Cortex of kidney (tissue), 1 donor: ENCODE data around the gene SLC45A2.

Source experiments
- DNase-seq: peaks from one replicate; lab custom pipeline; 2025; lab: John Stamatoyannopoulos, UW

Gene SLC45A2

DNA sequence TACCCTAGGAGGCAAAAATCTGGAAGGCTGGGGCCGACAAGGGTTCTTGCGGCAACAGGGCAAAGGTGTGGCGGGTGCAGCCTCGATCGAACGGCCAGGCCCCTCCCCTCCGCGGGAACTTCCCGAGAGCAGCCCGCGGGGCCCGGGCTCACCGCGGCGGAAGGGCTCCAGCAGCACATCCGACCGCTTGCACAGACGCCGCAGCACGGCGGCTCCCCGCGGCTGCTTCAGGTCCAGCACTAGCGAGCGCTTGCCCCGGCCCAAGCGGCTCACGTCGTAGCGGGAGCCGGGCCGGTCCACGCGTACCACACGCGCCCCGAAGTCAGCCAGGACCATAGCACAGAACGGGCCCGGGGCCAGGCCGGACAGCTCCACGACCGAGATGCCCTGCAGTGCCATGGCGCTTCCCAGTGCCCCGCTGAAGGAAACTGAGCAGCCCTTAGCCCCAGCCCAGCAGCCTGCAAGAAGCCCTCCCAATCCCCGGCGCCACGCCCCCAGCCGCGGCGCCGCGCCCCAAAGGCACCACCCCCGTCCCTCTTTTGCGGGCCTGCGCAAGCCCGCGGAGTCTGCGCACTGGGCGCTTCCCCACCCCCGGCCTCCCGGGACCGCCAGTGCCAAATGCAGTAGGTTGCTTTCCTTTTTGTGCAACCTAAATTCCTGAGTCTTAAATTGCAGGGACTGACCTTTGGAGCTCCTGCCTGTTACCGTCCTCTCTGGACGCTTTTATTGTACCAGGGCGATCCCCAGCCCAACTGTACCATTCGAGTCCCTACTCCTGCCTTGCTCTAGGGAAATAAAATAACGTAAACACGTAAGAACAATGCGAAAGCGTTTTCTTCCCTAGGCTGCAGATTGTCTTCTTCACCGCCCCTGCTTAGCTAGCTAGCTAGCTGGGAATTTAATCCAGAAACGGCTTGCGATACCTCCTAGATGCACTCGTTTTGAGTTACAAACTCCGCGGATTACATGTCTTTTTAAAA lies 23.4 kb upstream of the SLC45A2 start, which contains the start of gene AMACR:
AMACR (minus strand) TSS at position 430 of the 980 bp plus-strand sequence; CDS start at position 399, 31 bp downstream.
- peak; percentile 84 for DNase-seq

- no peak for DNase-seq
Observed at GRCh38 chr5:34007201-34007620, 22.7 kb upstream of the SLC45A2 start.

DNA sequence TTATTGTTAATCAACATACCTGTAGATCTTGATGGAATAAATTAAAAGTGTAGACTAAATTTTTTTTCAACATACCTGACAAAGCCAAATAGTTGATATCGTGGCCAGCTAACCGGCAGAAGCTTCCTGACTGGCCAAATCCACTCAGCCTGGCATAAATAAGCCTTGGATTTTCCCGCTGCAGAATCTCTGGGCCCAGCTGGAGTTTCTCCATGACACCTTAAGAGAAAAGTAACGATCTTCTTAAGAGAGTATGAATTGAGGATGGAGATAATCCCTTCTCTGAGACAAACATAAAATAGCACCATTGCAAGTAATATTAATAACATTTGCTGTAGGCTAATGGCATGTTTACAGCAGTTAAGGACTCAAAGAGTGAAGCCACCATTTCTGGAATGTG lies 21.2 kb upstream of the SLC45A2 start:
- DNase-seq: no peak

DNA sequence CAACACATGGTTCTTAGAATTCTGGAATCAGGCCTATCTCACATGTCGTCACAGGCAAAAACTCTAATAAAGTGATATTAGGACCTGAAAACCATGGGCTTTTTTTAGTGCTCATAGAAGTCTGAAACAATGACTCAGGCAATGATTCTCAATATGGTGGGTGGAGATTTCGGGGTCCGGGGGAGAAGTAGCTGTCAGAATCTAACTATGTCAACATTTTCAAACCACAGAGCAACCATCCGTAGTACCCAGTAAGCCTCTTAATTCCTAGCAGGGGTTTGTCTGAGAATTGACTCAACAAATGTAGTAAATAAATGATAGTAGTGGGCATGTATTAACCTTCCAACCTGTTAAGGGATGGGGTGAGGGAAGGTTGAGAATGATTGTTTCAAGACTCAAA lies 20.7 kb upstream of the SLC45A2 start:
- no peak for DNase-seq

GRCh38 chr5:34003941-34004340 lies 19.4 kb upstream of the SLC45A2 start:
- DNase-seq: no peak

- DNase-seq: no peak
Observed at GRCh38 chr5:34002629-34003328, 18.3 kb upstream of the SLC45A2 start.

- no peak for DNase-seq
Observed at GRCh38 chr5:34001241-34001841, 16.8 kb upstream of the SLC45A2 start.

- DNase-seq: no peak
Observed at GRCh38 chr5:33999978-34000377, 15.5 kb upstream of the SLC45A2 start.

- no peak for DNase-seq
Observed at GRCh38 chr5:33997331-33997983, 13.0 kb upstream of the SLC45A2 start.

DNA sequence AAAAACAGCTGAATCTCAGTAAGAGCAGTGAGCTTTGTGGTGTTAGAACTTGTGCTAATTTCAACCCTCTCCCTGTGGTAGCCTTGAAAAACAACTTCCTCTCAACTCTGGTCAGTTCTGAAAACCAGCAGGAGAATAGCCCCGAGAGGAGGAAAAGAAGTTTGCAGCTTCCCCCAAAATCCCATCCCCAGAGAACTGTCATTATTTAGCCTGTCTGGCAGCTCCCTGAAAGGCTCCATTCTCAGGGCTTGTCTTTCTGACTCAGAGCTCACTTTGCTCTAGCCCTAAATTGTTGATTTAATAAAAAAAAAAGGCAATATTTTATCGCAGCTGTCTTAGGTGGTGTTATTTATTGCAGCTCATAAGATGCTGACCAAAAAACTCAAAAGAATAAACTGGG lies 11.4 kb upstream of the SLC45A2 start:
- DNase-seq: no peak

DNA sequence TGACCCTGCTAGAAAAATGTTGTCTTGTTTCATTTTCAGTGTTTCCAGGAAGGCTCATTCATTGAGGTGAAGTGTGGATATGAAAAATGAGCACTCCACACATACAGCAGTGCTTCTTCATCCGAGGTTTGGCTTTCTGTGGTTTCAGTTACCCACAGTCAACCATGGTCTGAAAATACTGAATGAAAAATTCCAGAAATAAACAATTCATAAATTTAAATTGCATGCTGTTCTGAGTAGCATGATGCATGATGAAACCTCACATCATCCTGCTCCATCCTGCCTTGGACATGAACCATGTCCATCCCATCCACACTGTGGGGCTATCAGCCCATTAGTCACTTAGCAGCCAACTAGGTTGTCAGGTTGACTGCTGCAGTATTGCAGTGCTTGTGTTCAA lies 10.4 kb upstream of the SLC45A2 start:
- no peak for DNase-seq

DNA sequence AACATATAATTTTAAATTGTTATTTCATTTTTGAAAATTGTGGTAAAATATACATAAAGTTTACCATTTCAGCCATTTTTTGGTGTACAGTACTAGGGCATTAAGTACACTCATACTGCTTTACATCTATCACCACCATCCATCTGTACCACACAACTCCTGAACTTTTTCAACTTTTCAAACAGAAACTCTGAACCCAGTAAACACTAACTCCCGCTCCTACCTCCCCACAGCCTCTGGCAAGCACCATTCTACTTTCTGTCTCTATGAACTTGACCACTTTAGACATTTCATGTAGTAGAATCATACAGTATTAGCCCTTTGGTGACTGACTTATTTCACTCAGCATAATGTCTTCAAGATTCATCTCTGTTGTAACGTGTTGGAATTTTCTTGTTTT lies 8.4 kb upstream of the SLC45A2 start:
- no peak for DNase-seq

- DNase-seq: no peak
Observed at GRCh38 chr5:33985447-33985846, 954 bp upstream of the SLC45A2 start.

- DNase-seq: no peak
Observed at GRCh38 chr5:33984178-33984577, 315 bp downstream of the SLC45A2 start.

GRCh38 chr5:33981408-33982162 lies 2.9 kb downstream of the SLC45A2 start:
- no peak for DNase-seq

- DNase-seq: no peak
Observed at GRCh38 chr5:33980030-33980429, 4.5 kb downstream of the SLC45A2 start.

DNA sequence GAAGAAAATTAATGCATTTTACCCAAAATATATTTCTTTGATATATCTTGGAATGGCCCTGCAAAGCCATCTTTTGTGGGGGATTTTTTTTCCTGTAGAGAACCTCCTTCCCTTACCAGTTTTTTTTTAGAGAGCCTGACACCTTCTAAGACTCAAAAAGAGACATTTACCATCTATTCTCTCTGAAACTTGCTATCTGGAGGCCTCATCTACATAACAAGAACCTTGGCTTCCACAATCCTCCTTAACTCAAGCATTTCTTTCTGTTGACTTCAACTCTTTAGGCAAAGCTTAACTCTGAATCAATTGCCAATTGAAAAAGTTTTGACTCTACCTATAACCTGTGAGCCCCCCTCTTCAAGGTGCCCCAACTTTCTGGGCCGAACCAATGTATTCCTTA lies 6.2 kb downstream of the SLC45A2 start:
- no peak for DNase-seq

DNA sequence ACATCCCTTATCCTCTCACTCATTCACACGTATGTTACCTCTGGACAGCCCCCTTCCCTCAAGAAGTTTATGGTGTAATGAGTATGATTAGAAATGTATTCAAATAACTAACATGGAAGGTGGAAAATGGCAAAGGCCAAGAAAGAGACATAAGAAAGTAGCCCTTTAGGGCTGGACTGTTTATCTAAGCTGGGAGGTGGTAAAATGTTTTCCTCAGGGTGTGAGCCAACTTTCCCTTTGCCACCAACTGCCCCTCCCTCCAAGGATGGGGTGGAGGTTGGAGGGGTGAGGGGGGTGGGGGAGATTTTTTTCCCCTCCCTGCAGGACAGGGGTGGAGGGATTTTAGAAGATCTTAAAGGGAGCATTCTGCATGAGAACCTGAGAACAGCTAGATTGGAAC lies 8.2 kb downstream of the SLC45A2 start:
- no peak for DNase-seq

GRCh38 chr5:33975852-33976251 lies 8.6 kb downstream of the SLC45A2 start:
- DNase-seq: no peak

GRCh38 chr5:33973271-33973670 lies 11.2 kb downstream of the SLC45A2 start:
- no peak for DNase-seq
